BLaER1 (cell line): Measurements from ENCODE around the gene USH1C.

Experiments
- H3K27ac ChIP-seq: shearing (Covaris generic); formaldehyde crosslinking; 2 replicates; pipeline ENCODE4 v1.8.1; 2022
- H3K27me3 ChIP-seq: shearing (Covaris generic); formaldehyde crosslinking; 2 replicates; pipeline ENCODE4 v1.8.1; 2022
- H3K36me3 ChIP-seq: shearing (Covaris generic); formaldehyde crosslinking; 2 replicates; pipeline ENCODE4 v1.8.1; 2022
- H3K4me1 ChIP-seq: shearing (Covaris generic); formaldehyde crosslinking; 2 replicates; pipeline ENCODE4 v1.8.1; 2022
- H3K4me2 ChIP-seq: shearing (Covaris generic); formaldehyde crosslinking; 2 replicates; pipeline ENCODE4 v1.8.1; 2022
- H3K4me3 ChIP-seq: shearing (Covaris generic); formaldehyde crosslinking; 2 replicates; pipeline ENCODE4 v1.8.1; 2022
- H3K9ac ChIP-seq: shearing (Covaris generic); formaldehyde crosslinking; 2 replicates; pipeline ENCODE4 v1.8.1; 2022
- H3K9me3 ChIP-seq: shearing (Covaris generic); formaldehyde crosslinking; 2 replicates; pipeline ENCODE4 v1.8.1; 2022
- H4K20me1 ChIP-seq: shearing (Covaris generic); formaldehyde crosslinking; 2 replicates; pipeline ENCODE4 v1.8.1; 2022
- Cebpa-rat ChIP-seq: shearing (Covaris generic); IDR thresholded peaks from 2 replicates; pipeline ENCODE4 v1.8.1; 2022

Gene USH1C

GRCh38 chr11:17446482-17446881, 97.7 kb downstream of the USH1C start:
- no peaks in the 10 kb centered on the region for H3K36me3 ChIP-seq
- peaks cover 1% of the 10 kb centered on the region; the same call in 1 of the 2 replicates for H3K9me3 ChIP-seq
- TF ChIP-seq Cebpa-rat, result no peak
- H3K4me2 ChIP-seq, result peak overlapping the region; percentile 75
- no peak overlapping the region for H3K9ac ChIP-seq
- H3K27ac ChIP-seq, result no peak overlapping the region
- no peaks in the 10 kb centered on the region for H4K20me1 ChIP-seq
- peaks cover 45% of the 10 kb centered on the region for H3K4me1 ChIP-seq
- no peak overlapping the region for H3K4me3 ChIP-seq
- no peaks in the 10 kb centered on the region for H3K27me3 ChIP-seq

- Histone ChIP-seq H4K20me1 (no peaks in the 10 kb centered on the region), H3K27me3 (no peaks in the 10 kb centered on the region), H3K4me3 (no peak overlapping the region), H3K9ac (no peak overlapping the region), H3K4me2 (peak overlapping the region; percentile 75), H3K9me3 (peaks cover 13% of the 10 kb centered on the region), H3K27ac (no peak overlapping the region), H3K4me1 (peaks cover 50% of the 10 kb centered on the region), H3K36me3 (no peaks in the 10 kb centered on the region)
- TF ChIP-seq Cebpa-rat, result no peak
Observed at GRCh38 chr11:17445240-17445795, 98.9 kb downstream of the USH1C start.

- Histone ChIP-seq H3K4me3 (no peak overlapping the region), H3K9me3 (peaks cover 13% of the 10 kb centered on the region), H3K27me3 (no peaks in the 10 kb centered on the region), H3K4me2 (peak overlapping the region; percentile 75), H3K9ac (no peak overlapping the region), H3K36me3 (no peaks in the 10 kb centered on the region), H4K20me1 (no peaks in the 10 kb centered on the region), H3K4me1 (peaks cover 62% of the 10 kb centered on the region), H3K27ac (no peak overlapping the region)
- TF ChIP-seq Cebpa-rat, result no peak
Observed at GRCh38 chr11:17443926-17444690, 100.1 kb downstream of the USH1C start.
